UCSD-AML1 (cell line): ENCODE results near the gene JKAMP.

Source experiments
- DNase-seq: peaks from one replicate; lab custom pipeline; 2025; ENCODE audit not compliant: unreplicated experiment; lab: John Stamatoyannopoulos, UW

The JKAMP gene

DNA sequence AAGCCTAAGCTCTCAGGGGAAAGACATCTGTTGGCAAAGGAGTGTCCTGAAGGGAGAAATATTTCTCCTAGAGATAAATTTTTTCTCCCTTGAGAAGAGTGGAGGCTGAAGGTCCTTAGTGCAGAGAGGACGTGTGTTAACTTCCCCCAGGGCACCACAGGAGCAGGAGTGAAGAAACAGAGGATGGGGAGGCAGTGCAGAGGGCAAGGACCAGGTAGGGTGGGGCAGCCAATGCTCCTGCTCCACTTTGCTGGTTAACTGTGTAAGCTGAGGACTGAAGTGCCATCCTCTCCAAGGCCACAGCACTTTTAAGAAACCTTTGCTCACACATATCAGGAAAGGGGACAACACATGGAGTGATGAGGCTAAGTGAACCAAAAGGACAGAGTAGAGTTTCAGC lies 4.2 kb upstream of the JKAMP start:
- no peak for DNase-seq

DNA sequence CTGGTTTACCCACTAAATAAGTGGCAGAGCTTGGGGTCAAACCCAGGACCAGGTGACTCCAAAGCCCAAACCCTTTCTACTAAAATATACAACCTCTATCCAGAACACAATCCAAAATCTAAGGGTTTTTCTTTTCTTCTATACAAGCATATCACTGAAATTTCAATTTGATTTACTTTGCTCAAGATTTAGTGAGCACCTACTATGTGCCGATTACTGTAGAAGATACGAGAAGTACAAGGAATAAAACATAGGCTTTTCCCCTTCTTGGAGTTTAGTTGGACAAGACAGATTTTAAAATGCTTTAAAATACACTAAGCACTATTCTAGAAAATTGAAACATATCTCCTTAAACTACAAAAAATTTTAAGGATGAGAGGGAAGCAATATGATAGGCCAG lies 2.9 kb upstream of the JKAMP start:
- no peak for DNase-seq

- DNase-seq, result no peak
Observed at GRCh38 chr14:59481871-59482540, 2.3 kb upstream of the JKAMP start.

- DNase-seq, result no peak
Observed at GRCh38 chr14:59482541-59483331, 1.6 kb upstream of the JKAMP start.

- peak; percentile 39 for DNase-seq
Observed at GRCh38 chr14:59483363-59483762, 954 bp upstream of the JKAMP start.

- no peak for DNase-seq
Observed at GRCh38 chr14:59484639-59485175, 390 bp downstream of the JKAMP start.

GRCh38 chr14:59490756-59491155 lies 6.4 kb downstream of the JKAMP start:
- DNase-seq, result no peak

DNA sequence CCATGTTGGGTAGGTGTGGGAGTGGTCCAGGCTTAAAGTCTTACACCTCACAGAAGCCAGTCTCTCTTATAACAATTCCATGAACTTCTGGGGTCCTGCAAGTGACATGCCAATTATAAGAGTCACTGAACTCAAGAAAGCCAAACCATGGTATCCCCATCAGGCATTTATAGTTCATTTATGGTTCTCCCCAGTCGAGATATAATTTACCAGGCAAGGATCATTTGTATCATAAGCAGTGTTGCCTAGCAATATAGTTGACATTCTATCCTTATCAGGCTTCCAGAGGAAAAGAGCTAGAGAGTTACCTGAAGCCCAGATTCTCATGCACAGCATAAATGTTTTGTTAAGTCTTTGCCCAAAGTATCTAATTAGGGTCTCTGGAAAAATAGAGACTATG lies 8.1 kb downstream of the JKAMP start:
- no peak for DNase-seq

DNA sequence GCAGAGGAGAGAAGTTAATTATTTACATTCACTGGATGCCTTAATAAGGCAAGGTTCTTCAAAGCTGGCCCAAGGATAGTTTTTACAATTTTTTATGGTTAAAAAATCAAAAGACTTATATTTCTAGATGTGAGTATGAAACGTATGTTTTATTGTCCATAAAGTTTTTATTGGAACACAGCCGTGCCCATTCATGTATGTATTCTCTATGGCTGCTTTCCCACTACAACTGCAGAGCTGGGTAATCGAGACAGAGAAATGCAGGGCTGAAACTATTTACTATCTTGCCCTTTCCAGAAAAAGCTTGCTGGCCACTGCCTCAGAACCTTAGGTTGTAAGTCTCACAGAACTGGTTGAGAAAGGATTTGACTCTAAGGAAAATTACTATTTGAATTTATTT lies 16.4 kb downstream of the JKAMP start:
- no peak for DNase-seq

- no peak for DNase-seq
Observed at GRCh38 chr14:59503256-59503655, 18.9 kb downstream of the JKAMP start.

- DNase-seq, result peak; percentile 73
Observed at GRCh38 chr14:59507063-59507751, 22.9 kb downstream of the JKAMP start.

DNA sequence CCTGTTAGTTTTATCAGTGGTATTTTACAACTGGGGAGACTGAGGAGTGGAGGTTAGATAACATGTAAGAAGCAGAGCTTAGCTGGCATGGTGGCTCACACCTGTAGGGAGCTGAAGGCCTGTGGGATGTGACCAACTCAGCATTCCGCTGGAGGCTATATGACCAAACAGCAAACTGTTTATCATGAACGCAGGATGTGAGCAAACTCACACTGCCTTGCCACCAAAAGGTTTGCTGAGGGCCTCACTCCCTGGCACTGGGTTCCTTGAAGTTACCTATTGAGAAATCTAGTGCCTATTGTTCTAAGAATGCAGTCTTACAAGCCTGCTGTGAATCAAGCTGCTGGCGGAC lies 23.4 kb downstream of the JKAMP start:
- peak; percentile 24 for DNase-seq

DNA sequence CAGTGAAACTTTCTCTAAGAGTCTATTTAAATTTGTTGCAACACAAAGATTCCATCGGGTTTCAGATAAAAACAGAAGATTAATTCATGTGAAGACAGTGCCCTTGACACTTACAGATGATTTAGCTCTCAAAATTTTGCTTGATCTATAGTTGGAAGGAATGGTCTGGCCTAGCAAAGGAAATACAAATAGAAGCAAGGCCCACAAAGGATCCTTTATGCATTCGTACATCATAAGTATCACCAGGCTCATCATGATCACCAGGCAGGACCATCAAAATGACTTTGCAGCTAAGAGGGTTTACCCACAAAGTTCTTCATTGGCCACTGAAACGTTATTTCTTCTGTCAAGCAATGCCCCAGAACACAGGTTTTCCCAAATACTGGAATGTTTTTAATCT lies 24.8 kb downstream of the JKAMP start:
- no peak for DNase-seq

DNA sequence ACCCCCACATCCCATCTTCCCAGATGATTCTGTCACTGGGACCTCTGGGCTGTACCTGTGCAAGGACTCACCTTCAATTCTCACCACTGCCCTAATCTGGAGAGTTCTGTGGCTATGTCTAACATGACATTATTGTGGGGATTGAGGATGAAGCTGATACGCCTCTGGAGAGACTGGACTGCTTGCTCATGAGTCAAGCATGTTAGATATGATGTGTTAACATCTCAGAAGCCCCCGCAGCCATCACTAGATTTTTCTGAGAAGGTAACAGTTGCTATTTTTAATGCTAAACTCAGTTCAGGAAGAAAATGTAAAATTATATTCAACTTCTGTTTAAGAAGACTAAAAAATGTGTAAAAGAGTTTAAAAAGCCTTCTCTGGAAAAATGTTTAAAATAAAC lies 25.7 kb downstream of the JKAMP start:
- no peak for DNase-seq

DNA sequence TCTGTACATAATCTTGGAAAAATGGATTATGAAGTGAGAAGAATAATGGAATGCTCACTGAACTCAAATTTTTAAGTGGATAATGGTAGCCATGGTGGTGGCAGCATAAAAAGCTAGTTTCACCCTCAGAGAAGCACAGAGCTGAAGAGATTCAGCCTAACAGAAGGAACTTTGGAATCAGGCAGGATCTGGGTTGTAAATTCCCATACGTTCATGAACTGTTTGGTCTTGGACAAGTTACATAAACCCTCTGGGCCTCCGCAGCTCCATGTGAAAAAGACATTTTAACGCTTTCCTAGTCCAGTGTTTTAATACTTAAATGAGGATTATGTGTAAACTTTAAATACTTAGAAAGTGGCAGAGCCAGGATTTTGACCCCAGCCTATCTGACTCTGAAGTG lies 26.6 kb downstream of the JKAMP start:
- DNase-seq, result no peak

DNA sequence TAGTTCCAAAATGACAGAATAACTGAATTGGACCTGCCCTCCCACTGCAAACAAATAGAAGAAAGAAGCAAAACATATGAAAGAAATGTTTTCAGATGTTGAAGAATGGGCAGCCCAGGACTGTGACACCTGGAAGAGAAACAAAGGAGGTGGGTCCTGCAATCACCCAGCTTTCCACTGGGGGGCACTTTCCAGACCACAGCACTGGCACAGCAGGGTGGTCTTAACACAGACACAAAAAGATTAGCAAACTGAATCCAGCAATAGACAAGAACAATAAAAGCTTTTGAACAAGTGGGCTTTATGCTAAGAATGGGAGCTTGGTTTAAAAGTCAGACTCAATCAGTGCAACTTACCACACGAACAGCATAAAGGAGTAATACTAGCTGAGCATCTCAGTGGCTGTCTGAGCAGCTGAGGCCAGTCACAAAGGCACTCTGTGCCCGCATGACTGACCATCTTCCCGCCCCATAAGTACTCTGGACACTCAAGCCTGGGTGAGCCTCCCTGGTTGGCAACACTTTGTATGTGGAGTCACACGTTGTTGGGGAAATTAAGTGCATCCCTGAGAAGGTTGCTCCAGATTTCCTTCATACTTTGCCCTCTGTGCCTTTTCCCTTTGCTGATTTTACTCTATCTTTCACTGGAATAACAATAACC lies 27.7 kb downstream of the JKAMP start:
- peak; percentile 16 for DNase-seq

GRCh38 chr14:59520224-59520623 lies 35.9 kb downstream of the JKAMP start:
- no peak for DNase-seq

DNA sequence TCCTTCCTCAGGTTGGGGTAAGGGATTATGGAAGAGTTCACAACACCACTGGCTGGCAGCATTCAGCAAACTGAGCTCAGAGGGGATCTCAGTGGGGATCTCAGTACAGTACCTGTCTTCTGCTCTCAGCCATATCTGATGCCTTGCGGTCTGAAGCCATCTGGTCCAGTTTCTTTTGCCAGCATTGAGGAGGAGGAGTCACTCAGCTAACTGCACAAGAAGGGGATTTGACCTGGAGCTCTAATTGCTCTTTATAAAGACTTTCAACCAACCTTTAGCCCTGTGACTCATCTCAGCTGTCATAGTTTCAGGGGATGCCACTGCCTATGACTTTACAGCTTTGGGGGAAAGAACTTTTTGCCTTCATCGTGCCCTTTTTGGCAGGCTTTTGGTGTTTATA lies 44.9 kb downstream of the JKAMP start:
- no peak for DNase-seq

- no peak for DNase-seq
Observed at GRCh38 chr14:59530349-59530748, 46.0 kb downstream of the JKAMP start.

DNA sequence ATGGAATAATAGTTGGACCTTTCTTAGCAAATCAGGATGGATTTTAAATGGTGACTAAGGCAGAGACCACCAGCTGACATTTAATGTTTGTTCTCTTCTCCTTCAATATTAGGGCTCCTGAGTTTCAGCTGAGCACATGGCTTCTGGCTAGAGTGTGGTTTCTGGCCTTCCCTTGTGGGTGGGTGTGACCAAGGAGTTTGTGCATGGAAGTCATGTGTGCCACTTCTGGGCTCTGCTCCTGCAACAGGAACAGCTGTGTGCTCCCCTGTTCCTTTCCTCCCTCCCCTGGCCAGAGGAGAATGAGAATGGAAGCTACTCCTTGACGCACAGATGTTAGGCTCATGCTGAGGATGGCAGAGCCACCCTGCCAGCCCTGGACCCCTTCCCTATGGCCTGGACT lies 48.1 kb downstream of the JKAMP start:
- DNase-seq, result peak; percentile 14

- no peak for DNase-seq
Observed at GRCh38 chr14:59534361-59534987, 50.2 kb downstream of the JKAMP start.
